ENCODE results near the gene SLC4A3. TPM values are rescaled to one million over a fixed set of nuclear protein-coding genes. Genes with fewer than 3 reads are reported as not detected.

Gene SLC4A3
- total RNA-seq, 2 donors from 2014 or later: 13.4 to 20.2 TPM

GRCh38 chr2:219644801-219645480 is 17.5 kb downstream of the SLC4A3 start:
- no peaks in the 10 kb centered on the region for H3K9me3 Mint-ChIP-seq
- H3K27ac ChIP-seq (ENCODE audit: low read depth, low read length): peak overlapping the region; percentile 44
- H3K27ac Mint-ChIP-seq: no peak overlapping the region
- peaks cover 10% of the 10 kb centered on the region for H3K27me3 ChIP-seq (ENCODE audit: control insufficient read depth, insufficient read depth, low read length, poor library complexity, severe bottlenecking)
- H3K4me1 Mint-ChIP-seq: peaks cover 13% of the 10 kb centered on the region
- H3K27me3 Mint-ChIP-seq (ENCODE audit: insufficient read depth): peaks cover 5% of the 10 kb centered on the region
- H3K9me3 ChIP-seq (ENCODE audit: control insufficient read depth, low read length): no peaks in the 10 kb centered on the region
- no peaks in the 10 kb centered on the region for H3K36me3 ChIP-seq (ENCODE audit: control insufficient read depth, insufficient read depth, low read length)
- DNase-seq: peak; percentile 47
- H3K4me1 ChIP-seq (ENCODE audit: control insufficient read depth, insufficient read depth, low read length): peaks cover 6% of the 10 kb centered on the region
- TF ChIP-seq CTCF (conservative IDR thresholded peaks at IDR 0.05): no peak
- no peak overlapping the region for H3K4me3 Mint-ChIP-seq
- peaks cover 5% of the 10 kb centered on the region for H3K36me3 Mint-ChIP-seq (ENCODE audit: low read depth)
- no peak overlapping the region for H3K9ac ChIP-seq (ENCODE audit: extremely low read depth, low read length, poor library complexity, severe bottlenecking)
- WGBS, 2 experiments (ENCODE audit: insufficient coverage in 1 of 2, insufficient read length in 1 of 2): 90 to 93% methylated on average over 13 to 17 of the region's 17 CpGs
- no peak overlapping the region for H3K4me3 ChIP-seq (ENCODE audit: low read length)

- Histone ChIP-seq H3K4me1 (ENCODE audit: control insufficient read depth, insufficient read depth, low read length) (peaks cover 6% of the 10 kb centered on the region), H3K27ac (ENCODE audit: low read depth, low read length) (no peak overlapping the region), H3K9ac (ENCODE audit: extremely low read depth, low read length, poor library complexity, severe bottlenecking) (no peak overlapping the region), H3K27me3 (ENCODE audit: control insufficient read depth, insufficient read depth, low read length, poor library complexity, severe bottlenecking) (peaks cover 10% of the 10 kb centered on the region), H3K4me3 (ENCODE audit: low read length) (no peak overlapping the region), H3K36me3 (ENCODE audit: control insufficient read depth, insufficient read depth, low read length) (no peaks in the 10 kb centered on the region), H3K9me3 (ENCODE audit: control insufficient read depth, low read length) (no peaks in the 10 kb centered on the region)
- 78 to 85% methylated on average over 8 to 11 of the region's 12 CpGs for WGBS, 2 experiments (ENCODE audit: insufficient coverage in 1 of 2, insufficient read length in 1 of 2)
- Mint-ChIP-seq H3K27ac (no peak overlapping the region), H3K9me3 (no peaks in the 10 kb centered on the region), H3K27me3 (ENCODE audit: insufficient read depth) (peaks cover 5% of the 10 kb centered on the region), H3K4me3 (no peak overlapping the region), H3K4me1 (peaks cover 13% of the 10 kb centered on the region), H3K36me3 (ENCODE audit: low read depth) (no peaks in the 10 kb centered on the region)
- peak; percentile 77 for DNase-seq
- TF ChIP-seq CTCF (conservative IDR thresholded peaks at IDR 0.05): peak; percentile 53
These were observed 18.4 kb downstream of the SLC4A3 start for GRCh38 chr2:219645631-219646527.

- no peak for TF ChIP-seq CTCF (conservative IDR thresholded peaks at IDR 0.05)
- H3K27ac Mint-ChIP-seq: no peak overlapping the region
- no peaks in the 10 kb centered on the region for H3K36me3 ChIP-seq (ENCODE audit: control insufficient read depth, insufficient read depth, low read length)
- no peaks in the 10 kb centered on the region for H3K9me3 ChIP-seq (ENCODE audit: control insufficient read depth, low read length)
- peaks cover 9% of the 10 kb centered on the region for H3K4me1 Mint-ChIP-seq
- WGBS, 2 experiments (ENCODE audit: insufficient coverage in 1 of 2, insufficient read length in 1 of 2): 95% methylated on average over 1 of the region's 2 CpGs; no CpG with 5 or more reads in 1 of the 2 experiments
- H3K4me1 ChIP-seq (ENCODE audit: control insufficient read depth, insufficient read depth, low read length): peaks cover 6% of the 10 kb centered on the region
- peaks cover 2% of the 10 kb centered on the region for H3K27me3 Mint-ChIP-seq (ENCODE audit: insufficient read depth)
- H3K4me3 Mint-ChIP-seq: no peak overlapping the region
- no peaks in the 10 kb centered on the region for H3K36me3 Mint-ChIP-seq (ENCODE audit: low read depth)
- no peaks in the 10 kb centered on the region for H3K9me3 Mint-ChIP-seq
- H3K27me3 ChIP-seq (ENCODE audit: control insufficient read depth, insufficient read depth, low read length, poor library complexity, severe bottlenecking): peaks cover 5% of the 10 kb centered on the region
- no peak overlapping the region for H3K27ac ChIP-seq (ENCODE audit: low read depth, low read length)
- no peak overlapping the region for H3K4me3 ChIP-seq (ENCODE audit: low read length)
- DNase-seq: peak; percentile 9
- H3K9ac ChIP-seq (ENCODE audit: extremely low read depth, low read length, poor library complexity, severe bottlenecking): no peak overlapping the region
These were observed 20.7 kb downstream of the SLC4A3 start for GRCh38 chr2:219648176-219648575.

Data from endodermal cell (in vitro differentiated cells).